Suprapubic skin (tissue), 4 donors: ENCODE measurements around the gene TMEM271. TPM values are rescaled to one million over a fixed set of nuclear protein-coding genes. Genes with fewer than 3 reads are reported as not detected.

ENCODE experiments used
- DNase-seq, 2 donors: peaks; one replicate each; pipeline ENCODE4 v3.0.0-alpha.2; 2019; ENCODE audit warnings: low spot score in 2 of 2
- H3K27ac ChIP-seq: fragments of 200-600 bp; sonication (generic); one replicate; pipeline ENCODE4 v1.5.1; 2019
- H3K27me3 ChIP-seq: fragments of 200-600 bp; sonication (generic); one replicate; pipeline ENCODE4 v1.5.1; 2019
- H3K36me3 ChIP-seq: fragments of 200-600 bp; sonication (generic); one replicate; pipeline ENCODE4 v1.5.1; 2019
- H3K4me1 ChIP-seq: fragments of 200-600 bp; sonication (generic); one replicate; pipeline ENCODE4 v1.5.1; 2019
- H3K4me3 ChIP-seq: fragments of 200-600 bp; sonication (generic); one replicate; pipeline ENCODE4 v1.5.1; 2019; ENCODE audit warnings: mild to moderate bottlenecking
- H3K9me3 ChIP-seq: fragments of 200-600 bp; sonication (generic); one replicate; pipeline ENCODE4 v1.5.1; 2019
- EP300 ChIP-seq: sonication (generic); formaldehyde crosslinking; IDR thresholded peaks from one replicate; pipeline ENCODE4 v1.6.1; 2017; ENCODE audit warnings: antibody characterized with exemption
- POLR2A ChIP-seq, 2 donors: fragments of 450-650 bp; IDR thresholded peaks; one replicate each; pipeline ENCODE4 v1.6.1; 2017; ENCODE audit warnings: antibody characterized with exemption in 2 of 2, mild to moderate bottlenecking in 2 of 2, moderate library complexity in 2 of 2
- POLR2AphosphoS5 ChIP-seq, 3 donors: sonication (generic); formaldehyde crosslinking; IDR thresholded peaks; one replicate each; pipeline ENCODE4 v1.6.1; 2017; ENCODE audit warnings: antibody characterized with exemption in 3 of 3
- WGBS: methylation state at CpG from one replicate; pipeline ENCODE4 v1.1.5; 2018; 5-methylcytosine and 5-hydroxymethylcytosine counted together
- total RNA-seq, 4 donors: library from RNA; depleted of rRNA; stranded (reverse); fragments of >200 nt; gene quantifications; one replicate each; pipeline ENCODE4 v1.1.0, GENCODE V29; 2016
- TF ChIP-seq, protein P1 (sequence below), 2 donors: fragments of 200-600 bp in 1 of 2; fragments of 450-650 bp in 1 of 2; sonication (generic) in 1 of 2; IDR thresholded peaks; one replicate each; pipeline ENCODE4 v1.5.1; 2016 to 2019; ENCODE audit warnings: antibody characterized with exemption in 2 of 2, mild to moderate bottlenecking in 1 of 2, moderate library complexity in 1 of 2

Gene TMEM271
- total RNA-seq, 4 donors from 2014 or later, result 0.40 to 8.7 (median 3.5) TPM

DNA sequence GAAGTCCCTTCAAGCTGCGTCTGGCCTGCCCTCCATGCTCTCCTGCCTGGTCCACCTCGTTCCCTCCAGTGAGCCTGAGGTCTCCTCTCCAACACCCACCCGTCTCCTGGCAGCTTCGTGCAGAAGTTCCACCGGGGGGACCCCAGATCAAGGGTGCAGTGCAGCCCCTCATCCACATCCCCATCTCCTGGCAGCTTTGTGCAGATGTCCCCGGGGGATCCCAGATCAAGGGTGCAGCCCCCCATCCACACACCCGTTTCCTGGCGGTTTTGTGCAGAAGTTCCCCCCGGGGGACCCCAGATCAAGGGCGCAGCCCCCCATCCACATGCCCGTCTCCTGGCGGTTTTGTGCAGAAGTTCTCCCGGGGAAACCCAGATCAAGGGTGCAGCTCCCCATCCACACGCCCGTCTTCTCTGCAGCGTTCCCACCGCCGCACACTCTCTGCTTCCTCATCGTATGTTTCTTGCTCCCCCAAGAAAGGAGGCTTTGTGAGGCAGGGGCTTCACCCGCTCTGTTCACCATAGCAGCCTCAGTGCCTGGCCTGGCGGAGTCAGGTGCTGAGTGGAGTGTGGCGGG is 41.4 kb downstream of the TMEM271 start:
- WGBS, result 90% methylated on average over 22 of the region's 22 CpGs
- peaks cover 91% of the 10 kb centered on the region for H3K36me3 ChIP-seq
- no peak for DNase-seq

DNA sequence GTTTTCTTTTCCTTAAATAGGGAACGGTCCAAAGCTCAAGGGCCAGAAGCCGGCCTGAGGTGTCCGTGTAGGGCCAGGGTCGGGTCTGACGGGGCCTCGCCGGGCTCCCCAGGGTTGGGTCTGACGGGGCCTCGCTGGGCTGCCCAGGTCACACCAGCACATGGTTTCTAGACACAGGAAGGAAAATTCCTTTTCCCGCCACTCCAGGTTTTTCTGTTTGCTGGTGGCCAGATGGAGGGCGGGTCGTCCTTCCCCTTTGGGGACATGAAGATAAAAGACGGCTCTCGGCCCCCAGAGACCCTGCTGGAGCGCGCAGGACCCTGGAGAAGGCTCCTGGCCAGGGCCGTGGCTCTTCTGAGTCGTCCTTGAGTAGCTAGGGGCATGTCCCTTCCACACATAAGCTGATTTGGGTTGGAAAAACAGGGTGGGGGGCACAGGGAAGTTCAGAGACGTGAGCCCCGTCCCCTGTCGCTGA is 42.0 kb downstream of the TMEM271 start:
- Histone ChIP-seq H3K4me1 (no peaks in the 10 kb centered on the region), H3K9me3 (no peaks in the 10 kb centered on the region), H3K36me3 (peaks cover 93% of the 10 kb centered on the region), H3K4me3 (no peak overlapping the region), H3K27ac (no peak overlapping the region), H3K27me3 (no peaks in the 10 kb centered on the region)
- TF ChIP-seq POLR2A (IDR thresholded peaks at IDR 0.05) (no peak), POLR2AphosphoS5 (IDR thresholded peaks at IDR 0.05) (no peak), EP300 (no peak)
- TF ChIP-seq, protein P1, sequence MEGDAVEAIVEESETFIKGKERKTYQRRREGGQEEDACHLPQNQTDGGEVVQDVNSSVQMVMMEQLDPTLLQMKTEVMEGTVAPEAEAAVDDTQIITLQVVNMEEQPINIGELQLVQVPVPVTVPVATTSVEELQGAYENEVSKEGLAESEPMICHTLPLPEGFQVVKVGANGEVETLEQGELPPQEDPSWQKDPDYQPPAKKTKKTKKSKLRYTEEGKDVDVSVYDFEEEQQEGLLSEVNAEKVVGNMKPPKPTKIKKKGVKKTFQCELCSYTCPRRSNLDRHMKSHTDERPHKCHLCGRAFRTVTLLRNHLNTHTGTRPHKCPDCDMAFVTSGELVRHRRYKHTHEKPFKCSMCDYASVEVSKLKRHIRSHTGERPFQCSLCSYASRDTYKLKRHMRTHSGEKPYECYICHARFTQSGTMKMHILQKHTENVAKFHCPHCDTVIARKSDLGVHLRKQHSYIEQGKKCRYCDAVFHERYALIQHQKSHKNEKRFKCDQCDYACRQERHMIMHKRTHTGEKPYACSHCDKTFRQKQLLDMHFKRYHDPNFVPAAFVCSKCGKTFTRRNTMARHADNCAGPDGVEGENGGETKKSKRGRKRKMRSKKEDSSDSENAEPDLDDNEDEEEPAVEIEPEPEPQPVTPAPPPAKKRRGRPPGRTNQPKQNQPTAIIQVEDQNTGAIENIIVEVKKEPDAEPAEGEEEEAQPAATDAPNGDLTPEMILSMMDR (IDR thresholded peaks at IDR 0.05), result no peak
- DNase-seq, result no peak
- WGBS, result 95% methylated on average over 4 of the region's 21 CpGs

More for the DNA sequence above, 41.4 kb downstream of the TMEM271 start:
- no peak overlapping the region for H3K27ac ChIP-seq
- no peaks in the 10 kb centered on the region for H3K4me1 ChIP-seq
- no peaks in the 10 kb centered on the region for H3K9me3 ChIP-seq
- H3K4me3 ChIP-seq, result no peak overlapping the region
- TF ChIP-seq, protein P1 (IDR thresholded peaks at IDR 0.05), result no peak
- H3K27me3 ChIP-seq, result no peaks in the 10 kb centered on the region

DNA sequence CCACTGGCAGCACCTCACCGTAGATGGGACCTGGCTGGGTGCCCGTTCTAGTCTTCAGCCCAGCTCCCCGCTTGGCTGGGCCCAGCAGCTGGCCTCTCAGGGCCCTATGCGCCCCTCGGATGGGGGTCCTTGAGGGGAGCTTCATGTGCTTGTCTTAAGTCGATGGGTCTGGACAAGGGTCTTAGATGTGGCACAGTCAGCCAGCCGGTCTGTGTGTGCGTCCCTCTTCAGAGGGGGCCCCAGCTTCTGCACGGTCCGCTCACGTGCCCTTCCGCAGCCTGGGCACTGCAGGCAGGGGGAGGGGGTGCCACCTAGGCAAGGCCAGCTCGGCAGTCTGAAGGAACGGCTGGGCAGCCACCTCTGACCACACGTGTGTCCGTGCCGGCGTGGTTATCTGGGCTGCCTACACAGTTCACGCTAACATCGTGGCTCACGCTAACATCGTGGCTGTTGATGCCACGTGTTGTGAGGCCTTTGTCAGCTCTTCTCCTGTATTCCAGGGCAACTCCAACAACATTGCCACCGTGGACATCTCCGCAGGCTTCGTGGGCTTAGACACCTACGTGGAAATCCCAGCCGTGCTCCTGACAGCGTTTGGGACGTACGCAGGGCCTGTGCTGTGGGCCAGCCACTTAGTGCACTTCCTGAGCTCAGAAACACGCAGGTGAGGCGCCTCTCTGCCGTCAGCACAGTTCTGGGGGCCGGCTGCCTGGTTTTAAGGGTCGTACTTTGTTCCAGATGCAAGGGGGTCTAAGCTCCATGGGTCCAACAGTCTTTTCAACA is 42.6 kb downstream of the TMEM271 start:
- H3K36me3 ChIP-seq, result peaks cover 93% of the 10 kb centered on the region
- TF ChIP-seq EP300 (no peak), POLR2A (IDR thresholded peaks at IDR 0.05) (no peak), POLR2AphosphoS5 (IDR thresholded peaks at IDR 0.05) (no peak)
- TF ChIP-seq, protein P1 (IDR thresholded peaks at IDR 0.05), result no peak
- no peak overlapping the region for H3K27ac ChIP-seq
- no peak for DNase-seq
- H3K27me3 ChIP-seq, result no peaks in the 10 kb centered on the region
- H3K9me3 ChIP-seq, result no peaks in the 10 kb centered on the region
- WGBS, result 91% methylated on average over 14 of the region's 36 CpGs
- H3K4me1 ChIP-seq, result no peaks in the 10 kb centered on the region
- no peak overlapping the region for H3K4me3 ChIP-seq

DNA sequence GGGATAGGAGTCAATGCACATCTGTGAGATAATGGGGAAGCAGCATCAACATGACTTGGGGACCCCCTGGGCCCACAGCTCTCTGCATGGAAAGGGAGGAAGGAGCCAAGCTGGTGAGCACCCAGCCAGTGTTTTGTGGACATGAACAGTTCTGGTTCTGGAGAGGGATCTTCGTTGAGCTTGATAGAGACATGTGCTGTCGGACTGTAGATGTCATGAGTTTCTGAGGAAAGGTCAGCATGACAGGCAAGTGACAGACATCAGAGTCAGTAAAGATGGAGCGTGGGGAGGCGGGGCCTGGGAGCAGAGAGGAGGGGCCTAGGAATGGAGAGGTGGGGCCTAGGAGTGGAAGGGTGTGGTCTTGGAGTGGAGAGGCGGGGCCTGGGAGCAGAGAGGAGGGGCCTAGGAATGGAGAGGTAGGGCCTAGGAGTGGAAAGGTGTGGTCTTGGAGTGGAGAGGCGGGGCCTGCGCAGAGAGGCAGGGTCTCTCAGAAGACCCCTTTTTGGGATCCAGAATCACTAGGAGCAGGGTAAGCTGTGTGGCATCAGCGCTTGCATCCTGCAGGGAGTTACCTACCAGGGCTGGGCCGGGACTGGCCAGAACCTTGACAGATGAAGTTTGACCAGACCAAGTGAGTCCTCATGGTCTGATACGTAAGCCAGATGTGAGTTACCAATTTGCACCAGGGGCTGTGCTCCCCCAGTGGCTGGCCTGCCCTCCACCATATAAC is 43.3 kb downstream of the TMEM271 start:
- Histone ChIP-seq H3K27me3 (no peaks in the 10 kb centered on the region), H3K4me3 (no peak overlapping the region), H3K36me3 (peaks cover 93% of the 10 kb centered on the region), H3K9me3 (no peaks in the 10 kb centered on the region), H3K4me1 (no peaks in the 10 kb centered on the region), H3K27ac (no peak overlapping the region)
- no peak for DNase-seq
- TF ChIP-seq EP300, result no peak
- no peak for TF ChIP-seq POLR2A (IDR thresholded peaks at IDR 0.05)
- no peak for TF ChIP-seq POLR2AphosphoS5 (IDR thresholded peaks at IDR 0.05)
- TF ChIP-seq, protein P1 (IDR thresholded peaks at IDR 0.05), result no peak
- WGBS, result 95% methylated on average over 10 of the region's 10 CpGs
